AG04450 (cell line): ENCODE measurements around the gene TRIP4. TPM values are rescaled to one million over a fixed set of nuclear protein-coding genes. Genes with fewer than 3 reads are reported as not detected.
A peak's percentile ranks its signal among the peaks of the same experiment; 100 is the strongest.

Experiments
- CTCF ChIA-PET: fragments of 300-600, 350-600 bp; formaldehyde crosslinking; extraction: SDS; loops from one replicate; lab custom pipeline; 2022; ENCODE audit warnings: antibody characterized with exemption, inconsistent platforms; lab: Charles Lee
- POLR2A ChIA-PET: fragments of 350-600 bp; formaldehyde crosslinking; extraction: SDS; loops from one replicate; lab custom pipeline; 2021; ENCODE audit warnings: antibody characterized with exemption, inconsistent platforms; lab: Yijun Ruan, JAX
- DNase-seq: peaks from one replicate; pipeline ENCODE4 v3.0.0-alpha.2; 2011; ENCODE audit warnings: low read depth, low spot score
- H3K27ac ChIP-seq: one replicate; pipeline ENCODE4 v1.5.1; 2012; ENCODE audit warnings: low read depth, low read length, control low read depth
- H3K27me3 ChIP-seq: one replicate; pipeline ENCODE4 v1.6.0; 2012; ENCODE audit warnings: low read length; ENCODE audit not compliant: control insufficient read depth, insufficient read depth
- H3K4me3 ChIP-seq: 2 replicates; pipeline ENCODE4 v1.5.1; 2011; ENCODE audit warnings: mild to moderate bottlenecking, low read depth, low read length, control low read depth
- H3K9me3 ChIP-seq: 2 replicates; pipeline ENCODE4 v1.5.1; 2012; ENCODE audit warnings: low read length; ENCODE audit not compliant: control insufficient read depth, insufficient read depth
- CTCF ChIP-seq: IDR thresholded peaks from 2 replicates; pipeline ENCODE4 v1.5.1; 2011; ENCODE audit warnings: low read depth, low read length, control low read depth, inconsistent platforms
- polyA plus RNA-seq: library from polyadenylated mRNA; depleted of rRNA; stranded (reverse); fragments of >200 nt; gene quantifications from 2 replicates; pipeline ENCODE4 v1.2.3, GENCODE V29; 2011

Gene TRIP4
- polyA plus RNA-seq, 1 experiment, result 28.0 TPM

- no peak for TF ChIP-seq CTCF
- ChIA-PET POLR2A (interaction anchor here (0.6 to 1.7 kb wide), 2 partner anchors 10 to 15 kb away, joined by 5 to 10 read pairs; no protein-coding TSS in a partner anchor), CTCF (no interaction called here)
- Histone ChIP-seq H3K4me3 (peak overlapping the region; percentile 98), H3K27ac (no peak overlapping the region), H3K9me3 (no peaks in the 10 kb centered on the region), H3K27me3 (no peaks in the 10 kb centered on the region)
- no peak for DNase-seq
These were observed 32.8 kb upstream of the TRIP4 start for GRCh38 chr15:64354688-64355344.

- TF ChIP-seq CTCF, result no peak
- ChIA-PET CTCF (interaction anchor here (0.5 to 1.4 kb wide), 11 partner anchors 8 to 203 kb away, joined by 3 to 12 read pairs (median 4); no protein-coding TSS in a partner anchor), POLR2A (interaction anchor here (0.6 to 1.7 kb wide), 3 partner anchors 11 to 32 kb away, joined by 5 to 10 read pairs (median 5); partner anchors contain the start of gene TRIP4)
- Histone ChIP-seq H3K4me3 (peak overlapping the region; percentile 98), H3K9me3 (no peaks in the 10 kb centered on the region), H3K27me3 (no peaks in the 10 kb centered on the region), H3K27ac (peak overlapping the region; percentile 65)
- no peak for DNase-seq
These were observed 32.2 kb upstream of the TRIP4 start for GRCh38 chr15:64355348-64355943.

GRCh38 chr15:64355944-64356709, 31.5 kb upstream of the TRIP4 start, which contains the start of gene CSNK1G1:
Gene CSNK1G1 (minus strand): TSS chr15:64356173. CDS start chr15:64300499, 55,674 bp downstream.
- H3K27me3 ChIP-seq, result no peaks in the 10 kb centered on the region
- TF ChIP-seq CTCF, result peak; percentile 61
- H3K27ac ChIP-seq, result peak within 1 kb of the TSS; percentile 70
- POLR2A ChIA-PET, result interaction anchor here (1.0 to 1.7 kb wide), 2 partner anchors 11 to 31 kb away, joined by 5 read pairs; partner anchors contain the start of gene TRIP4
- peak within 1 kb of the TSS; percentile 98 for H3K4me3 ChIP-seq
- peak; percentile 95 for DNase-seq
- CTCF ChIA-PET, result interaction anchor here (0.5 to 1.4 kb wide), 13 partner anchors 9 to 204 kb away, joined by 3 to 12 read pairs (median 4); no protein-coding TSS in a partner anchor
- H3K9me3 ChIP-seq, result no peaks in the 10 kb centered on the region

GRCh38 chr15:64356710-64357040, 31.0 kb upstream of the TRIP4 start:
- no peak for TF ChIP-seq CTCF
- Histone ChIP-seq H3K4me3 (peak overlapping the region; percentile 98), H3K27ac (peak overlapping the region; percentile 47), H3K9me3 (no peaks in the 10 kb centered on the region), H3K27me3 (no peaks in the 10 kb centered on the region)
- POLR2A ChIA-PET, result interaction anchor here (1.0 to 1.7 kb wide), 2 partner anchors 12 to 31 kb away, joined by 5 read pairs; partner anchors contain the start of gene TRIP4
- CTCF ChIA-PET, result interaction anchor here (0.7 to 1.4 kb wide), 6 partner anchors 31 to 179 kb away, joined by 3 to 12 read pairs (median 4); no protein-coding TSS in a partner anchor
- no peak for DNase-seq
